HG02623 (cell line): ENCODE measurements around the gene UBE2D2.
A peak's percentile ranks its signal among the peaks of the same experiment; 100 is the strongest.

Experiments used
- ATAC-seq: cut with Tn5 transposase; IDR thresholded peaks from one replicate; pipeline ENCODE4 v1.9.1; 2021; ENCODE audit warnings: moderate library complexity; ENCODE audit not compliant: unreplicated experiment

UBE2D2 gene

DNA sequence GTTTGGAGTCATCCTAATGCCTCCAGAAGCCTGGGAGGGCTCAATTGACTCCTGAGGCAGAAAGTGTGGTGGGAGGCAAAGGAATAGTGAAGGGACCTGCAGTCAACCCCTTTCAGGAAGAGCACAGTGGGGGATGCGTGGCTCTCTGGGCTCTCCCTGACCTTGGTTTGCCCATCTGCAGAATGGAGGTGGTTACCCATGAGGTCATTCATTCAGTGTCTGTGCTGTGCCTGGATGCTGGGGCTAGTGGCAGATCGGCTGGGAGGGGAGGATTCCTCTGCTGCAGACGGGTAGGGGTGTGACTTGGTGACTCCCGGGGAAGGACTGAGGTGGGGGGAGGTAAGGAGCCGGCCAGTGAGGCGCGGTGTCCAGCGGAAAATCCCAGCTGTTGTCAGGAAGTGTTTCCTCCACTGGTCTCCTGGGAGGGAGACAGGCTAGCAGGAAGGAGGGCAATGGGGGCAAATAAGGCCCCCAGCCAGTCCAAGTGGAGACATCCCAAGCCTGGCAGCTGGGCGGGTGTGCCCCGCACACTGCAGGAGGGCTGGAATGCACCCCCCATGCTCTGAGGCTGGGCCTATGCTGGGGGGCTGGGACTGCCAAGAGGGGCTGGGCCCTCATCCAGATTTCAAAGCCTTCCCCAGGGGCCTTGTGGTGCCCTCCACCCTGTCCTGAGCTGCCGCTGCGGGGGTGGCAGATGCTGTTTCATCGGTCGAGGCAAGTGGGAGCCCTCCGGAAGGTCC is 98.0 kb downstream of the UBE2D2 start:
- ATAC-seq = no peak

DNA sequence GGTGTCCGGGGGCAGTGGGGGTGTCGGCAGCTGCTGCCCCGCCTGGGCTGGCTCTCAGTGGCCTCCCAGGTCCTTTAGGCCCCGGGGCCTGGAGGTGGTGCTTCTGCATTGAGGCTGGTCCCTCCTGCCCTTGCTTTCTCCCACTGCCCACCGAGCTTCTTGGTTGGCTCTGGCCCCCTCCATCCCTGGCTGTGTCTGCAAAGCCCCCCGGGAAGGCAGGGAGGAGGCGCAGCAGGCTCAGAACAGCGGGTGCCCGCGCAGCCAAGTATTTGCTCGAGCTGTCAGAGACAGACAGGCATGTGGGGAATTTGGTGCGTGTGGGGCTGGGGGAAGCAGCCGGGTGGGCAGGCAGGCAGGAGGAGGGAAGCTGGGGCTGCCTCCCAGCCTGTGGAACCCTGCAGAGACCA is 98.6 kb downstream of the UBE2D2 start:
- no peak for ATAC-seq

DNA sequence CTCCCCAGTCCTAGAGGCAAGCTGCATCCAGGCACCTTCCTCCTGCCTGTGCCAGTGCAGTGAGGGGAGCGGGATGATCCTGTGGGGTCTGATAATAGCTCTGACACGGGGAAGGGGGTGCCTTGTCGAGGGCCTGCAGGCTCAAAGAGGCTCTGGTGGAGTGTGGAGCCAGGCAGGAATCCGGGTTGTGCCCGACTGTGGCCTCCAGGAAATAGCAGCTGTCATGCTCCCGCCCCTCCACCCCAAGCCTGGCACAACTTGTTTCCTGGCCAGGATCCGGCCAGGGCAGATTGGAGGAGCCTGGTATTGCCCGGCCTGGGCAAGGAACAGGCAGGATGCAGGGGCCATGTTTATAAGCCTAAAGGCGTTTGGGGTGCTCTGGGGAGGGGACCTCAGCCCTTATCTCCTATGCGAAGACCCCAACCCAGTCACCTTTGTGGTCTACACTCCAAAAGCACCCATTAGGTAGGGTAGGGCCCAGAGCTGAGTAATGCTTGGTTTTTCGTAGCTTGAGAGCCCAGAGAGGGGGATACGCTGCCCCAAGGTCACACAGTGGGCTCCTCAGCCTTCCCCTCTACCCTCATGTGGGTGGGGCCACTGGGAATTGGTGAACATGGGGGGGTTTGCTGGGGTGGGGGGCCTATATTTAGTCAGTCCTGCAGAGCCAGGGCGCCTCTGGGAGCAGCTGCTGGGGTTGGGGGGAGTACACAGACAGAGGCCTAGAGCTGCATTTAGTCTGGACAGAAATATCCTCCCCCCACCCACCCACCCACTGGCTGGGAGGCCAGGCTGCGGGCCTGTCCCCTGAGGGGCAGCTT is 99.2 kb downstream of the UBE2D2 start:
- ATAC-seq = no peak

DNA sequence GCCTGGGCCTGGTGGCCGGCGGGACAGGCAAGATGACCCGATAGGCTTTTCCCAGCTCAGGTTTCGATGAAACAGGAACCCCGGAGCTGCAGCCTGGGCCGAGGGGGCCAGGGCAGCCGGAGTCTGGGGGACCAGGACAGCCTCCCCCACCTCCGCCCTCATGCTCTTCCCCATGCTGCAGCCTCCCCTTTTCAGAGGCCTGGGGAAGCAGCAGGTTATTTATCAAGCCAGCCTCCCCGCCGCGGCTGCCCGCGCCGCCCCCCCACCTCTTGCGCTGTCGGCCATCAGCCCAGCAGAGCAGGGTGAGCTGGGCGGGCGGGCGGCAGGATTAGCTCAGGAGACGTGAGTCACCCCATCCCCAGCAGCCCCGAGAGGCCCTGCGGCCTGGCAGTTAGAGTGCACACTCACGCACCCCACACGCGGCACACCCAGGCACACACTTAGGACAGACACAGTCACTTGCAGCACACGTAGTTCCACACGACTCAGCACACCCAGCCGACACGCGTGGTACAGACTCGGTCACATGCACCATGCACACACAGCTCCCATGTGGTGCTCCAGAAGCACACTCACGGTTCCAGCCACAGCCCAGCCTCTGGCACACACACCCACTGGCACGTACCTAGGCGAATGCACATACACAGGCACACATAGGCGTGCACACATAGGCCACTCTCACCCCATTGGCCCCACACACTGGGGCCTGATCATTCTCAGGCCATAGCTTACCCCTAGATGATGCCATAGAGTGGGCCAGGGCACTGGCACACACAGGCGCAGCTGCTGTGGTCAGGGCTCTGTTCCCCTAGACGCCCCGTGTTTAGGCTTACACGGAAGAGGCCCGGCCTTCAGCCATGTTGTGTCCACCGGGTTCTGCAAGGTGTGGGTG is 100.0 kb downstream of the UBE2D2 start:
- peak; percentile 21 for ATAC-seq

DNA sequence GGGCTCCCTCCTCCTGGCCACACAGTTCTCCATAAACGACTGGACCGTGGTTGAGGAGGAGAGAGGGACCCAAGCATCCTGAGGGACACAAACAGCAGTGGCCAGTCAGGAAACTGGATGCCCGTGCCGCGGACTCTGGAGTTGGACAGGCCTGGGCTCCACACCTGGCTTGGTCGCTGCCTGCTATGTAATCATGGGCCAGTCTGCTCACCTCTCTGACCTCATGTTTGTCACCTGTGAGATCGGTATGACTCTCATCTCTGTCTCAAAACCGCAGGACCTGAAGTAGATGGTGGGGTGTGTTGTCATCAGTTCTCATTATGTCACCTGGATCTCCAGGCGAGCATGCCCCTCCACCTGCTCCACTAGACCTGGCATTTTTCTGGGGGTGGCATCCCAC is 101.5 kb downstream of the UBE2D2 start:
- ATAC-seq = no peak

DNA sequence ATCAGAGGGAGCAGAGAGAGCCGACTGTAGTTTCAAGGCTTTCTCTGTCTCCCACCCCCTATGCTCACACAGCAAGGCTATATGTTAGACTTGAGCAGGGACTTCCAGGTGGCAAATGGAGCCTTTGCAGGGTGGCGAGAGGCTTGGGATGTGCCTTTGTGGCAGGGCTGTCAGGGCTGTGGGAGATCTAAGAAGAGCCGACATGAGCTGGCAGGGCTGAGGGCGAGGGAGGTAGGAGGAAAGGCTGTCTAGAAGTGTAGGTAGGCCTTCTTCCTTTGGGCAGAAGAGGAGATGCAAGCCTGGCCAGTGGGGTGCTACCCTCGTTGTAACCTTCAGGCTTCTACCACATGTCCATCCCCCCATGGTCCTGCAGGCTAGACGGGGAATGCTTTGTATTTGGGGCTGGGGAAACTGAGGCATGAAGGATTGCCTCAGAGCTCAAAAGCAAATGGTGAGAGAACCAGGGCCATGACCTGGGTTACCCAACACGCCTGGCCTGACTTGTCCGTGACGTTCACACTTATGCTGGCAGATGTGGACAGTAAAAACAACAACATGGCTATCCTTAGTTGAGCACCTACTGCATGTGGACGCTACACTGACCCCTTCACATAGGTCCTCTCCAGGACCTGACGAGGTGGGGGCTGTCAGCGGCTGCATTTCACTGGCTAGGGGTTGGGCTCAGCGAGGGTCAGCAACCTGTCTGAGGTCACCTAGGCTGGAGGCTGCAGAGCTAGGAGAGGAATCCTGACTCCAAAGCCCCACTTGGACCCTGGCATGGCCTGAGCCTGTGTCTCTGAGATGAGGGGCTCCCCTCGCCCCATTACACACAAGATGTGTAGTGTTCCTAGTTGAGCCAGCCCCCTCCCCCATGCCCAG is 102.3 kb downstream of the UBE2D2 start:
- no peak for ATAC-seq

DNA sequence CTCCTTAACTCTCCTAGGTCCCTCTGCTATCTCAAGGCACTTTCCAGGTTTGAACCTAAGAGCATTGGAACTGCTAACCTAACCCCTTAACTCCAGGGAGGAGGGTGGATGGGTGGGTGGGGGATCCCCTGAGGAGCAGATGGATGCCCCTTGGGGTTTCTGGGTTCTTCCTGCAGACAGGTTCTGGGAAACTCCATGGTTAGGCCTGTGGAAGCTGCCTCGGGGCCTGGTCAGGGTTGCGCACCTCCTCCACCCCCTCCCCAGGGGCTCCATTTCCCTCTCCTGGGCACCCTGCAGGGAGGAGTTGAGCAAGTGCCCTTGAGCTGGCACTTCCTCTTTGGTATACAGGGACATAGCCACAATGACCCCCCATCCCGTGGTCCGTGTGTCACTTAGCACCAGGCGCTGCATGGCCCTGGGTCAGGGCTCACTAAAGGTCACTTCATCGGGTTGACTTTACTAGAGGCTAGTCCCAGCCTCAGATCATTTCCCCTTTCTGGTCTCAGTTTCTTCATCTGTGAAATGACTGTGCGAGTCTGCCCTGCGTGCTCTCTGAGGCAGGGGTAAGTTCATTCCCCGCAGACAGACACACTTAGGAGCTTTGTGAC is 103.1 kb downstream of the UBE2D2 start:
- peak; percentile 33 for ATAC-seq

DNA sequence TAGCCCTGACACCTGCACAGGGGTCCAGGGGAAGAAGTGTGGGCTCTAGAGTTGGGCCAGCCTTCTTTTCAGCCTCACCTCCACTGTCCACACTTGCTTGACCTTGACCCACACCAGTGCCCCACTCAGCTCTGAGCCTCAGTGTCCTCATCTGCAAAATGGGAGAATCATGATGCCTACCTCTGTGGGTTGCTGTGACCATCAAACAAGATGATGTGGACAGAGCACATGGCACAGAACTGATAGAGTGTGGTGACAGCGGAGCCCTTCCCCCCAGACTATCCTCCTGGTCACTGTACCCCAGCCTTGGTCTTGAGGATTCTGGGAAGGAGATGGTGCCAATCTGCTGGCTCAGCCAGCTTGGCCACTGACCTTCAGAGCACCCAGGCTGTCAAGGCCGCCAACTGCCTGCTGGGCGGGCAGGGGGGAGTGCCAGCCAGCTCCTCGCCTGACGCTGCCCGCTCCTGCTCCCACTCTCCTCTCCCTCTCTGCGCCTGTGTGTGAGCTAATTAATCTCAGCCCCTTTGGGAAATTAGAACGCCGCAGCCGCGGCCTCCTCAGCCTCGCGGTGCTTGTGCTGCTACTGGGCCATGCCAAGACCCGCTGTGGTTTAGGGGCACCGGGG is 103.7 kb downstream of the UBE2D2 start:
- no peak for ATAC-seq

DNA sequence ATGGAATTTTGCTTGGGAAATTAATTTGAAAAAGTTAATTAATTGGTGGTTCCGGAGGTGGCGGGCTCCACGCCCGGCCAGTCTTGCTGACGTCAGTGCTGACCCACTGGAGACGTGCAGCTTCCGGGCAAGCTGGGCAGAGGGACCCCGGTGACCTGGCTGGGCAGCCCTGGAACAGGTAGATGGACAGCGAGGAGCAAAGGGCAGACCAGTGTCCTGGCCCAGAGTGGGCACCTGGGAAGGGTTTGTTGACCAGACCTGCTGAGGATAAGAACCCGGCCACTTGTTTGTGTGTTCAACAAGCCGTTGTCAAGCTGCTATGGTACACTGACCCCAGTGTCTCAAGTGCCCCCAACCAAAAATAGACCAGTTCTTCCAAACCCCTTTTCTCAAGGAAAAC is 104.5 kb downstream of the UBE2D2 start:
- no peak for ATAC-seq

DNA sequence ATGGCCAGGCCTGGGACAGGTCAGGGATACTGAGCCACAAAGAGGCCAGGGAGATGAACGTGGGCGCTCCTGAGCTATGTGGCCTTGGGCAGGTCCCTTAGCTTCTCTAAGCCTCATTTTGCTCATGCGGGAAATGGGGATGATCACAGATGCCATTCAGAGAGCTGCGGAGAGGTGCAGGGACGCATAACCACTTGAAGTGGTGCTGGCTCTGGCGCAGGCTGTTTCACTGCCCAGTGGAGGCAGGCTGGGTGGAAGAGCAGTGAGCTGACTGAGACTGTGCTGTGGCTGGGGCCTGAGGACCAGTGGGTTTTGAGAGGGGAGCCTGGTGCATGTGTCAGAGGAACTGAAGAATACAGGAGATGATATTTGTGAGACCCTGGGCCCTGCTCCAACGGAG is 105.4 kb downstream of the UBE2D2 start:
- no peak for ATAC-seq

DNA sequence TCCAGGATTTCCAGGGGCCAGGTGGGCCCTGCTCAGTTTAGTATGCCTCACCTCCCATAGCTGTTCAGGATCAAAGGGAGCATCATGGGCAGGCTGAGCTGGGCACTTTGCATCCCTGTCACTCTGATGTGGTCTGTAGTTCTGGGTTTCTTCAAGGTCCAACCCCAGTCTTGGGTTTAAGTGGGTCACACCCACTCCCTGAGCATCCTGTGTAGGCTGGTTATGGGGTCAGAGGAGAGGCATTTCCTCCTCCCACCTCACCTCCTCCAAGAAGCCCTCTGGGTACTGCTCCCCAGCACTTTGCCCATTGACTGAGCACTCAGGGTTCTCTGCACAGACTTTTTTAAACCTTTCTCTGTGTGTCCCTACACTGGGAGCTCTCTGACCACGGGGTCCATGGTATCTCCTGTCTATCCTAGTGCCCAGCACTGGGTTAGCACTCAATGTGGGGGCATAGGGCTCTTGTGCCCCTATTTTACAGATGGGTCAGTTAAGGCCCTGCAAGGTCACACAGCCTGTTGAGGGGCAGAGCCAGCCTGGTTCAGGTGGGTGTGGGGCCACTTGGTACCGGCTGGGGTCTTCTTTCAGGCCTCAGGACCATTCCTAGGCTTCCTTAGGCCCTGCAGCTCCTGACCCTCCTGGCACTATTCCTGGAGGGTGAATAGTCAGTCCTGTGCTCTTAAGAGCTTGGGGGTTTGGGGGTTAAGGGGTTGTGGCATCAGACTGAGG is 106.0 kb downstream of the UBE2D2 start:
- no peak for ATAC-seq

DNA sequence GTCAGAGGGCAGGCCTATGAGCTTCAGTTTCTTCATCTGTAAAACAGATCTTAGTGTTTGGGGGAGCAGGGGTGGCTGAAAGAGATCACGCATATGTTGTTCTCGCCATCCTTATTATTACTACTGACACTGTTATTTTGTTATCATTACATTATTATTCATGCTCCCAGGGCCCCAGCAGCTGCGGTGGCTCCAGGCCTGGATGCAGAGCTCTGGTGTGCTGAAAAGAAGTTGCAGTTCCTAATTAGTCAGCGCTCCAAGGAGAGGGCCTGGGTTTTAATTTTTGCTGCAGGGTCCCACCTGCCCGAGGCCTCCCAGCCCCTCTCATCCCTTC is 106.6 kb downstream of the UBE2D2 start:
- no peak for ATAC-seq

DNA sequence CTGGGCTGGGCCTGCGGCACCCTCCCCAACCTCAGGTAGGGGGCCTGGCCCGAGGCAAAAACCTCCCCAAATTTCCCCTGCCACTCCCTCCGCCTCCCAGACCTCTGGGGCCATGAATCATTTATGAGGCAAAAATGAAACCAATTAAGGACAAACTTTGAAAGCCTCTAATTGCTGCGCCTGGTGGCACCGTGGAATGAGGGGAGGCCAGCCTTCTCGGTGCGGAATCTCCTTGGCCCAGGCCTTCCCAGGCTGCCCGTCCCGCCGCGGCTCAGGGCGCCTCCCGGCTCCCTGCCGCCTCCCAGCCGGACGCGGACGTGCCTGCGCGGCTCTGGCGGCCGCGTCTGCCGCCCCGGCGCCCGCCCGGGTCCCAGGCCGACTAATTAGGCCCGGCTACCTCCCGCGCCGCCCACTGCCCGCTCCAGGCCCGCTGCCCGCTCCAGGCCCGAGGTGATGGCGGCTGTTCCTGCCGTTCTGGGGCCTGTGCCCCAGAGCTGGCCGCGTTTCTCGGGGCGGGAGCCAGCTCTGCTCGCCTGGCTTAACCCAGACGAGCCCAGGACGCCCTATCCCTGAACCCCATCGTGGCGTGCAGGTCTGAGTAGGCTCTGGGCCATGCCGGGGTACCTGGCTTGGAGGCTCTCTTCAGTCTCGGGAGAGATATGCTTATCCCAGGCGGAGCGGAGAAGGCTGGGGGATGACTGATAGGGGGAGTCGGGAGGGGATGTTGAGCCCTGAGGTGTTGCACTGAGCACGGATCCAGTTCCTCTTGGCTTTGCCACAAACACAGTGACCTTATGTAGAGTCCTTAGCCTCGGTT is 107.1 kb downstream of the UBE2D2 start:
- ATAC-seq = no peak

DNA sequence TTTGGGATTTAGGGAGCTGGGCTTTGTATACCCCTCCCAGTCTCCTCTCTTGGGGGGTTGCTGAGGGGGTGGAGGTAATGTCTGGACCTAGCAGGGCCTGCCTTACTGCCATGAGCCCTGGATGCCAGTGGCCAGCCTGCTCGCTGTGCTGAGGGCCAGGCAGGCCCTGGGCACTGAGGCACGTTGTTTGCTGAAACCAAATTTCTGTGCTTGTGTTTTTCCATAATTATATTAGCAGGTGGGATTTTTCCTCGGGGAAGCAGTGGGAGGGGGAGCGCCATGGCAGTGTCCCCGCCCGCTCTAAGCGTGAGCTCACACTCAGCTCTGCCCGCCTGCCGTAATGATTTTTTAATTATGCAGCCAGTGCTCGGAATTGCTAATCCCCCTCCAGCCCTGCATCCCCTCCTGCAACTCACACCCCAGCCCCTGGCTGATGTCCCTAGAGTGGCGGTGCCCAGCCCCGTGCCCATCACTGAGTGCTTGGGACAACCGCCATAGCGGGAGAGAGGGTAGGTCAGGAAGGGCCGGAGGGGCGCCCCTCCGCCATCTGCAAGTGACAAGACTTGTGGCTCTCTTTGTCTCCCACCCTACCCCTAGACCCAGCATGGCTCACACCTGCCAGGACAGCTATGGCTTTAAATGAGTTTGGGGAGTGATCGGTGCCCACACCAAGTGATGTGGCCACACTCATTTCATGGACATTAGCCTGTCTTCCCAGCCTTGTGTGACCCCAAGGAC is 108.0 kb downstream of the UBE2D2 start:
- no peak for ATAC-seq

DNA sequence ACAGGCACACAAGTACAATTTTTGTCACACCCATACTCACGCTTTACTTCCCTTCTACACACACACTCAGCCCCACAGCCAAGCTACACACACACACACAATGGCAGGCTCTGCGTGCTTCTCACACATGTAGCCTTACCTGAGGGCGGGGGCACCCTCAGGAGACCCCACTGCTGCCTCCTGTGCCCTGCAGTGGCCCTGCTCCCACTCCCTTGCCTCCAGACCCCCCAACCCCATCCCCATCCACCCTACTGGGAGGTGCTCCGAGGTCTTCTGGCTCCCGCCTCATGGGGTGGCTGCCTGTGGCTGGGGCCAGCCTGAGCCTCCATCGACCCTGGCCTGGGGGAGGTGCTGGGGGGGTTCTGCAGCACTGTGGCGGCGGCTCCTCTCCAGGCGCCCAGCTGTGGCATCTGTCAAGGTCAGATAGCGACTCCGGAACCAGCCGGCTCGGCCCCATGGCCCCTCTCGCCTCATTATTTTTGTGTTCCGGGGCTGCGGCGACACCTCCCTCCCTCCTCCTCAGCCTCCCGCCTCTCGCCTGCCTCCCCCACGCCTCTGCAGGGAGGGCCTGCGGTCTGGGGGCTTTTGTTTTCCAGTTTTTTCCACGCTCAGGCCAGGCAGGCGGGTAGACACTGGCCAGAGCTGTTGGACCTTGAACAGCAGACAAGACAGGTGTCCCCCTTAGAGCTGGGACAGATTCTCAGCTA is 108.7 kb downstream of the UBE2D2 start:
- ATAC-seq = peak; percentile 28

DNA sequence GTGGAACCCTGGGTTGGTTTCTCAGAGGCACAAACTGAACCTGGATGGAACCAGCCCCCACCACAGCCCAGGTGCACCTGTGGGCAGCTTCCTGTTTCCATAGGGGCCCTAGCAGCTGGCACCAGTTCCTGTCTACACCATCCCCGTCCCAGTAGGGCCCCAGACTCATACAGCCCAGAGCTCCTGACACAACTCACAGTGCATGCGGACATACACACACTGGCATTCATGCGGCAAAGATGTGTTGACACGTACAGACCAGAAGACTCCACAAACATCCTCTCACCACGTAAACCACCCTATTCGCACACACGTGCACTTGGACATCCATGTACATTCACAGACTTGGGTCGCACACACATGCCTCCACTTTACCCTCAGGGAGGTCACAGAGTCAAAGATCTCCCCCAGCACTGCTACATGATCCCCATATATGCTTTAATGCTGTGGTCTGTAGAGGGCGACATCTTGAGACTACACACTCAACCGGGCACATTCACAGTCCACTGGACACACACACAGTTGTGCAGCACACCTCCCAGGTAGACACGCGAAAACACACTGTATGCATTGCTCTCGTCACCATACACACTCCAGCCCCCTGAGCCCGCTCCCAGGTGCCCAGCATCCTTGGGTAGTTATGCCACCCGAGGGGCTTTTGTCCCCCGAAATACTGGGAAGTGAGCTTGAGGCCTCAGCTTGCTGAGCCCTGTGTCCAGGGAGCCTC is 109.4 kb downstream of the UBE2D2 start:
- ATAC-seq = peak; percentile 38
